ELR (cell line): ENCODE measurements around the gene MELK.

Experiments used
- DNase-seq: peaks from one replicate; pipeline ENCODE4 v3.0.0-alpha.2; 2015; ENCODE audit warnings: low read depth

Gene MELK

DNA sequence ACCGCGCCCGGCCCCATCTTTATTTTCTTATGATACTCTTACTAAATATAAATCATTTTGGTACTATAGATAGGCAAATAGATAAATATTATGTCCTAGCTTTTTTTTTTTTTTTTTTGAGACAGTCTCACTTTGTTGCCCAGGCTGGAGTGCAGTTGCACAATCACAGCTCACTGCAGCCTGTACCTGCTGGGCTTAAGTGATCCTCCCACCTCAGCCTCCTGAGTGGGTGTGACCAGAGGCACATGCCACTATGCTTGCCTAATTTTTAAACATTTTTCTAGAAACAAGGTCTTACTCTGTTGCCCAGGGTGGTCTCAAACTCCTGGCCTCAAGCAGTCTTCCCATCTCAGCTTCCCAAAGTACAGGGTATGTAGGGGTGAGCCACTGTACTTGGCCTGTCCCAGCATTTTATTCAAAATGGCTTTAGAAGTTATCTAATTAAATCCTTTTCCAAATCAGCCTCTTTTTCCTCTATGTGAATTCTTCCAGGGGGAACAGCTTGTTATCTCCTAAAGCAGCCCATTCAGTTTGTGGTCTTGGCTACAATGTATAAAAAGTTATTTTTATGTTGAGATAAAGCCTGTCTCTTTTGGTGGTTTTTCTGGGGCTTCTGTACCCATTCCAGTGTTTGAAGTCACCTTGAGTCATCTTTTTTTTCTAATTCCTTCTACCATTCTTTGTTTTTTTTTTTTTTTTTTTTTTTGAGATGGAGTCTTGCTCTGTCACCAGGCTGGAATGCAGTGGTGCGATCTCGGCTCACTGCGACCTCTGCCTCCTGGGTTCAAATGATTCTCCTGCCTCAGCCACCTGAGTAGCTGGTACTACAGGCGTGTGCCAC lies 12.1 kb downstream of the MELK start:
- DNase-seq = peak; percentile 93

DNA sequence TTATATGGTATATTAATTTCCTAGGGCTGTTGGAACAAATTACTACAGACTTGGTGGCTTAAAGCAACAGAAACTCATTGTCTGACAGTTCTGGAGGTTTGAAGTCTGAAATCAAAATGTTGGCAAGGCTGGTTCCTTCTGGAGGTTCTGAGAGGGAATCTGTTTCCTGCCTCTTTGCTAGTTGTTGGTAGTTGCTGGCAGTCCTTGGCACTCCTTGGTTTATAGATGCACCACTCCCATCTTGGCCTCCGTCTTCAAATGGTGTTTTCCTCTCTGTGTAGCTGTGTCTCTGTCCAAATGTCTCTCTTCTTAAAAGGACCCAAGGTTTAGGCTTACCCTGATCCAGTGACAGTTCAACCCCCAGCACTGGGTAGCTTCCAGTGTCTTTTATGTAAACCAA lies 17.5 kb downstream of the MELK start:
- no peak for DNase-seq

DNA sequence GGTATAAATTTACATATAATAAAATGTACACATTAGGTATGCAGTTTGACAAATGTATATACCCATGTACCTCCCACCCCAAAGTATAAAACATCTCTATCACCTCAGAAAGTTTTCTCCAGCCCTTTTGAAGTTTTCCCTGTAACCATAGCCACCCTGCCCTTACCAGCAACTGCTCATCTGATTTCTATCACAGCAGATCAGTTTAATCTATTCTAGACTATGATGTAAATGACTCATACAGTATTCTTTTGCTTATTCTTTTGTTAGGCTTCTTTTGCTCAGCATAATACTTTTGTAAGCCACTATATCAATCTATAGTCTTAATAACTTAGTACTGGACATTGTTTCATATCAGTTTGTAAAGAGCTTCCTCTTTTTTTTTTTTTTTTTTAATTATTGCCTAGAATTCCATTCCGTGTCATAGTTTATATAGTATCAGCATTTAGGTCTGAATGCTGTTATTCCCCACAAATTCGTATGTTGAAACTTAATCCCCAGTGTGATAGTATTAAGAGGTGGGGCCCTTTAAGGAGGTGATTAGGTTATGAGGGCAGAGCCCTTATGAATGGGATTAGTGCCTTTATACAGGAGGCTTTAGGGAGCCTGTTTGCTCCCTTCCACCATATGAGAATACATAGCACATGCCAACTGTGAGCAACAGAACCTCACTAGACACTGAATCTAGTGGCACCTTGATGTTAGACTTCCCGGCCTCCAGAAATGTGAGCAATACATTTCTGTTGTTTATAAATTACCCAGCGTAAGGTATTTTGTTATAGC lies 20.3 kb downstream of the MELK start:
- DNase-seq = no peak

GRCh38 chr9:36594213-36594612 lies 21.5 kb downstream of the MELK start:
- no peak for DNase-seq

DNA sequence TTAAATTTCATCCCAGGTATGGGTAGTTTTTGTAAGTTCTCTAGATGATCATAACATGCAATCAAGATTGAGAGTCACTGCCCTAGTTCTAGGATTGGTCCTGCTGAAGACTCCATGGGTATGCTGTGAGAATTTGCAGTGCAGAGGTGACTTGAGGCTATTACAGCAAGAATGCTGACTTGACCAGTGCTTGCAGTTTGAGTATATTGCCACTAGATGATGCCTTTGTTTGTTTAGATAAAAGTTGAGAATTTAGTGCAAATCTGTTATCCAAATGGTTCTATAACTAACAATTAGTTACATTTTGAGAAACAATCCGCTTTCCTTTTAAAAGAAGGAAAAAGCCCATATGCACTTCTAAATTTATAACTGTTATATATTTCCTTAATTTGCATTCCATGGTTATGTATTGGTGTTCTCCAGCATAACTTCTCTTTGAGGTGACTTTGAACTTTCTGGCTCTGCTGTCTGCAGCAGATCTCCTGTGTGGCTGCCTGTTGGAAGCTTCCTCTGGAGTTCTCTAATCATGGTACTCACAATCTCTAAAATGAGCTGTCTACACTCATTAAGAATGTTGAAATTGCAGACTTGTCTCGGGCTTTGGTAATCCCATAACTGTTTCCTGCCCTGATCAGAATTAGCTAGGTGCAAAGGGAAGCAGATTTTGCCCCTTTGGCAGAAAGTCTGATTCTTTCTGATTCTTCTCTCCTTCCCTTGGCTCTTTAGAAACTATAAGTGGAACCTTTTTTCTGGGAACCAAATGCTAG lies 24.9 kb downstream of the MELK start:
- DNase-seq = peak; percentile 73

- no peak for DNase-seq
Observed at GRCh38 chr9:36598273-36598672, 25.6 kb downstream of the MELK start.

GRCh38 chr9:36603006-36603405 lies 30.3 kb downstream of the MELK start:
- peak; percentile 51 for DNase-seq

DNA sequence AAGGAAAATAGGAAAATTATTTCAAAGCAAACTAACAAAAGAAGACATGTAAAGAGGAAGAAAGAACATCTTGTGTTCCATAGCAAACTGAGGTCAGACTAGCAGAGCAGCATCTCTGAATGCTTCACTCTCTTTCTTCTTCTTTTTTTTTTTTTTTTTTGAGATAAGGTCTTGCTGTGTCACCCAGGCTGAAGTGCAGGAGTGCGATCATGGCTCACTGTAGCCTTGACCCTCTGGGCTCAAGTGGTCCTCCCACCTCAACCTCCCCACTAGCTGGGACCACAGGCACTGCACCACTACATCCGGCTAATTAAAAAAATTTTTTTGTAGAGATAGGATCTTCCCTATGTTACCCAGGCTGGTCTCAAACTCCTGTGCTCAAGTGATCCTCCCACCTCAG lies 36.6 kb downstream of the MELK start:
- DNase-seq = no peak

DNA sequence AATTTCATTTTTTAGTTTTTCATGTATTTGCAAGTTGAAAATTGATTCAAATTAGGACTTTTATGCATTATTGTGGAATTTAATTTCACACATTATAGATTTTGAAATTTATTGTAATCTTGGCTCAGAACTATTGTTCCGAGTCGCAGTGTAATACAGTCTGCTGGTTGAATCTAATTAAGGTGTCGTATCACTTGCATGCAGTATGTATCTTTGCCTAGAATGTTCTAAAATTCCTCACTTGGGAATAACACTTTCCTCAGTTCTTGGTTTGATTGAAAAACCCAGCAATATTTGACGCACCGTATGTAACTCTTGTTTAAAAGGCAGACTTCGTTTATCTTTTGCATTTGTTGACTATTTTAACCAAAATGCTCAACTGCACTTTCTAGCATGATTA lies 49.4 kb downstream of the MELK start:
- DNase-seq = no peak

DNA sequence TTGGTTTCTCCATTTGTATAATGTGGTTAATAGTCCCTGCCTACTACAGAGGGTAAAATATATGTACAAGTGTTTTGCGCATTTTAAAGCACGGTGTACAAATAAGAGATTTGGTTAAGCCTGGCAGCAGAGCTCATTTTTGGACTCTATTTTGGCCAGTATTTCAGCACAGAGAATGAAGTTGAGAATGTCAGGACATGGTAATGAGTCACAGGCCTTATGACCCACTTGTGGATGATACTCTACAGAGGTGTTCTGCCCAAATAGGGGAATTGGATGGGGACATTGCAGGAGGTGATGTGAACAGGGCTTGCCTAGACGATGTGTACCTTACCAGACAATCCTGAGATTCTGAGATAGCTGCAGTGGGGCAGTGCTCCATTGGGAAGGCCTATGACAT lies 50.6 kb downstream of the MELK start:
- DNase-seq = peak; percentile 45

- DNase-seq = peak; percentile 84
Observed at GRCh38 chr9:36625006-36625615, 52.4 kb downstream of the MELK start.

- peak; percentile 49 for DNase-seq
Observed at GRCh38 chr9:36632892-36633291, 60.2 kb downstream of the MELK start.

- DNase-seq = no peak
Observed at GRCh38 chr9:36637491-36638270, 65.0 kb downstream of the MELK start.

- no peak for DNase-seq
Observed at GRCh38 chr9:36640771-36641381, 68.2 kb downstream of the MELK start.

DNA sequence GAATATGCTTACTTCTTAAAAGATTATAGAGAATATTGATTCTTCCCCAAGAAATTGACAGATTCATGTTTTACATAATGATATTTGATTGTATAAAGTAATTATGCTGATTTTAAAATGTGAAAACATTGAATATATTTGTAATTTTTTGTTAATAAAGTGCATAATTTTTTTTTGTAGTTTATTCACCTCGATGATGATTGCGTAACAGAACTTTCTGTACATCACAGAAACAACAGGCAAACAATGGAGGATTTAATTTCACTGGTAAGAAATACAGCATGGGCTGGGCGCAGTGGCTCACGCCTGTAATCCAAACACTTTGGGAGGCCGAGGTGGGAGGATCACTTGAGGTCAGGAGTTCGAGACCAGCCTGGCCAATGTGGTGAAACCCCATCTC lies 70.1 kb downstream of the MELK start:
- DNase-seq = no peak

GRCh38 chr9:36656842-36657241 lies 84.1 kb downstream of the MELK start:
- no peak for DNase-seq

GRCh38 chr9:36659500-36659899 lies 86.8 kb downstream of the MELK start:
- no peak for DNase-seq

GRCh38 chr9:36664806-36665205 lies 92.1 kb downstream of the MELK start:
- no peak for DNase-seq

DNA sequence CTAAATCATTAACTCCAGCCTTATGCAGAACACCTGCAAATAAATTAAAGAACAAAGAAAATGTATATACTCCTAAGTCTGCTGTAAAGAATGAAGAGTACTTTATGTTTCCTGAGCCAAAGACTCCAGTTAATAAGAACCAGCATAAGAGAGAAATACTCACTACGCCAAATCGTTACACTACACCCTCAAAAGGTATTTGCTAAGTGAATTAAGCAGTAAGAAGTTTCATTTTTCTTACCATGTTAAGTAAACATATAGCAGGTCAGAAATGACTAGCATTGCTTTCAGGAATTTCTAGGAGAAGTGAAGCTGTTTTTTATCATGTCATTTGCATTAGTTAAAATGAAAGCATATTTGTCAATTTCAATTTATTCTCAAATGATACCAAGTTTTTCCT lies 92.7 kb downstream of the MELK start:
- no peak for DNase-seq

DNA sequence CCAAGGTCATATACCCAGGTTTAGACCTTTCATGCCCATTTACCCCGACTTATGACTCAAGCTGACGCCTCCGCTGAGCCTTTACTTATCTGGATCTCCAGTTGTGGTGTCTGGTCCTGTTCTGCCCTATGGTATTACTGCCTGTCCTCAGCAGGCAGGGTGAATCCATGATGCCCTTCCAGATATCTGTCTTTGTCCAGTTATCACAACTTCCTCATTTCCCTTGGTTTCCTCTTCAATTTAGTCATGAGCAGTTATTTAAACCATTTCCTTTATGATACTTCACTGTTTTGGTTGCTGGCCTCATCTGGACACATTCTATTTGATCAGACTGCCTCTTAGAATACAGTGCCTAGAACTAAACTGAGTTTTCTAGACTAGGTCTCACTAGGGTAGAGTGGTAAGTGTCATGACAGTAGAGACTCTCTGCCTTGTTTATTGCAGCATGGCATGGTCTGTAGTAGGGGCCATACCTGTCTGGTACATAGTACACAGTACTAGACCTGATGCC lies 93.3 kb downstream of the MELK start:
- peak; percentile 44 for DNase-seq

DNA sequence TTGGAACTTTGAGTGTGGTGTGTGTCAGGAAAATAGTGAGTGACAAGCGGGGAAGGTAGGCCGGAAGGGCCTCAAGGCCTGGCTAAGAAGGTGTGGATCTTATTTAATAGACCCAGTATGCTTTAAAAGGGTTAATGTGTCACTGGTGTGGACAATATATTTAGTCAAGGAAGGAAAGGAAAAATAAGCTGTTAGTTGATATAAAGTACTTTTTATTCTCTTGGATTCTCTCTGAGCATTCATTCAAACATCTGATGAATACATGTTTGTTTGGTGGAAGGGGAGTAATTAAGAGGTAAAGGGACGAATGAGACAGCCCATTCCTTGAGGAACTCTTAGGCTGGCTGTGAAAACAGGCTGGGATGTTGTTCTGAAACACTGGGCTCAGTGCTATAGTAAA lies 98.9 kb downstream of the MELK start:
- DNase-seq = no peak
